Right lobe of liver (tissue), 4 donors: ENCODE data around the gene RTL1.

ENCODE experiments used
- CTCF ChIP-seq, 4 donors: fragments of 200-600 bp in 3 of 4; fragments of 450-650 bp in 1 of 4; IDR thresholded peaks; one replicate each; pipeline versions ENCODE4 v1.5.1 to v1.8.0; 2016 to 2022; ENCODE audit warnings: antibody characterized with exemption in 4 of 4, mild to moderate bottlenecking in 2 of 4
- POLR2A ChIP-seq: fragments of 450-650 bp; IDR thresholded peaks from one replicate; pipeline ENCODE4 v1.6.1; 2017; ENCODE audit warnings: antibody characterized with exemption, mild to moderate bottlenecking
- donor health status: DM: no; HTN: no; CAD: no.
- donor health status: DM: no; HTN: no; CAD: no.
- donor health status: DM: no; HTN: yes; CAD: no.

- TF ChIP-seq CTCF (IDR thresholded peaks at IDR 0.05), result no peak
- no peak for TF ChIP-seq POLR2A
Observed at GRCh38 chr14:100896369-100897060, 7.0 kb downstream of the RTL1 start.
